ENCODE results near the gene PRSS8.

Gene PRSS8

DNA sequence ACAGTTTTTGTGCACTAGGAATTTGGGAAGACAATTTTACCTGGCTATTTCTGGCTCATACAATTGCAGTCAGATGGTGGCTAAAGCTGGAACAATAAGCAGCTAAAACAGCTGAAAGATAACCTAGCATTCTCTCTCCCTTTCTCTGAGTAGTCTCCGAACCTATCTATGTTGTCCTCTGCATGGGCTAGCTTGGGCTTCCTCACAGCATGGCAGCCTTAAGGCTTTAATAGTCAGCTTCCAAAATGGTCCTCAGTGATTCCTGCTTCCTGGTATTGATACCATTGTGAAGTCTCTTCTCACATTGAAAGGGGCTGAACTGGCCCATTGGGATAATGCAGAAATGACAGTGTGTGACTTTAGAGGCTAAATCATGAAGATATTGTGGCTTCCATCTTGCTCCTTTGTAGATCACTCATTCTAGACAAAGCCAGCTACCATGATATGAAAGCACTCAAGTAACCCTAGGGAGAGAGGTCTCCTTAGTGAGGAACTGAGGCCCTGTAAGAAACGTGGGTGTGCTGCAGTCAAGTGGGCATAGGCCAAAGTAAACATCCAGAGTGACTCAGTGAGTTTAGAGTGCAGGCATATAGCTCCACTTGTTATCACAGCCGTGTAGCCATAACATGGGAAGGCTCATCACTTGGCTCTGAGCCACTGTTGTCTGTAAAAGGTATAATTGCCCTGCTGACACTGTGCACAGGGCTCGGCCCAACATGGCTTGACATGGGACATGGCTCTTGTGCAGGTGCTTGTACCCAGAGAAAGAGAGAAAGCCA is 35.5 kb downstream of the PRSS8 start:
- no peak for DNase-seq

DNA sequence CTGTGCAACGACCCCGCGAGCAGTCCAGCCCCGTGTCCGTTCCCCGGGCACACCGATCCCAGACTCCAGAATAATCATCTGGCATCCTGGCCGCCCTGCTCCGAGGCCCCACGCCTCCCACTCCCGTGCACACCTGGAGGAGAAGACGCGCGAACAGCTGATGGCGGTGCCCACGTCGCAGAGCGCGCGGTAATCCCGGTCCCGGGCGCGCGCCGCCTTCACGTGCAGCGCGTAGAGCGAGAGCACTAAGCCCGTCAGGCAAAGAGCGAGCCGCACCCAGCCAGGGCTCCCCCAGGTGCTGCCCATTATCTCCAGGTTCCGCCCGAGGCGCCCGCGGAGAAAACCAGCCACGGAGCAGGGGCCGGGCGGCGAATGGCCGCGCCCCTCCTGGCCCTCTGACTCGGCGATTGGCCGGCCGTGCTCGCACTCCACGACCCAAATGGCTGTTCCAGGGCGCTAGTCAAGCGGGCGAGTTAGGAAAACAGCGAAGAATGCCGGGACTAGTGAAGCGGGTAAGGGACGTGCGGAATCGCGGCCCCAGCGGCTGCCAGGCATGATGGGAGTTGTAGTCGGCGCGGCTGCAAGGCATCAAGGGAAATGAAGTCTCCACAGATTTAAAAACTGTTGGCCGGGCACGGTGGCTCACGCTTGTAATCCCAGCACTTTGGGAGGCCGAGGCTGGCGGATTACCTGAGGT is 41.0 kb downstream of the PRSS8 start, which contains the start of gene VKORC1:
TSS of gene VKORC1 (minus strand) at position 374 of the 697 bp plus-strand sequence. CDS start at position 306, 68 bp downstream.
- DNase-seq = peak; percentile 94

DNA sequence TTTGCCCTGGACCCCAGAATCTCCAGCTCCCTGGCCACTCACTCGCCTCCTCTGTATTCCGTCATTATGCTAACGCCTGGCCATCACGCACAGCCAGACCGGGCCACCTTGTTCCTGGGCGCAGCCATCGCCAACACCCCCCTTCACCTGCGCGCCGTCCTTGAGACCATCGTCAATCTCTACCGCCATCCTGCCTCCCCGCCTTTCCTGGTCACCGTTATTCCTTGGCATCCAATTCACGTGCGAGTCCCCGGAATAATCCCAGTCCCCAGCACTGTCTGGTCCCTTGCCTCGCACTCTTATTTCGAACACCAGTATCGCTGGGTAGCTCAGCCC is 41.5 kb downstream of the PRSS8 start:
- DNase-seq = no peak

DNA sequence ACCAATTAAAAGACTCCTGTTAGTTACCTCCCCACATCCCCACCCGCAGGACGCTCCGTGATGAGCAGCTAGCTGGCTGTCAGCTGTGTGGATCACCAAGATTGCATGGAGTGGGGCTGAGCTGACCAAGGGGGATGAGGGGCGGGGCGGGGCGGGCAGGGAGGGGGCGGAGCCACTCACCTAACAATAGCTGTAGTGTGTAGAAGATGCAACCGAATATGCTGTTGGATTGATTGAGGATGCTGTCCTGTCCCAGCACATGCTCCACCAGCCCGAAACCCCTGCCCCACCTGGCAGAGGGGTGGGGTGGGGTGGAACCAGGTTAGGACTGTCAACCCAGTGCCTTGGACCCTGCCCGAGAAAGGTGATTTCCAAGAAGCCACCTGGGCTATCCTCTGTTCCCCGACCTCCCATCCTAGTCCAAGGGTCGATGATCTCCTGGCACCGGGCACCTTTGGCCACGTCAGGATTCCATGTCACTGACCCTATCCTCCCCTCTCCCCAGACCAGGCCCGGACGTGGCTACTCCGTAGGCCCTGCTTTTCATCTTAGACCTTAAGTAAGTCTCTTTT is 42.3 kb downstream of the PRSS8 start:
- DNase-seq = no peak

DNA sequence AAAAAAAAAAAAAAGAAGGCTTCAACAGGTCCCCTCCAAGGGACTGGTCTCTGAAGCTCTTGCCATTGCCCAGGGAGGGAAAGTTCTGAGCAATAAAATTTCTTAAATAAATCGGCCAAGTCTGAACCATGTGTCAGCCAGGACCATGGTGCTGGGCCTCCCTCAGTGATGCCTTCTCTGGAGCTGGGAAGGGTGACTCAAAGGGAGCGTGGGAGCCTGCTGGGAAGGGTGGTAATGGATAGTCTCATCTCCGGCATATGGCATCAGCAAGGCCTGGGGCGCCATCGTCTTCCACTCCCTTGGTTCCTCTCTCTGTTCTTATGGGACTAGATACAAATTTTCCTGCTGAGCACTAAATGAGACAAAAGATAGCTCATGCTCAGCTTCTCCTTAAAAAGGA is 43.2 kb downstream of the PRSS8 start:
- no peak for DNase-seq

DNA sequence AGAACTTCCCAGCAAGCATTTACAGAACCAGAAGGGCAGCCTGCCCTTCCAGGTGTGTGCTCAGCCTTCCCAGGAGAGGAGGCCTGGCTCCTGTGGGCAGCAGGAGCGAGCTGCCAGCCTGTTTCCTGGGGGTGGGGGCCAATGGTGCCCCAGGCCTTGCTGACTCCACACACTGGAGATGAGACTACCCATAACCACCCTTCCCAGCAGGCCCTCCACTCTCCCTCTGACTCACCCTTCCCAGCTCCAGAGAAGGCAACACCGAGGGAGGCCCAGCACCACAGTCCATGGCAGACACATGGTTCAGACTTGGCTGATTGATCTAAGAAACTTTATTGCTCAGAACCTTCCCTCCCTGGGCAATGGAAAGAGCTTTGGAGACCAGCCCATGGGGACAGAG is 45.0 kb downstream of the PRSS8 start:
- no peak for DNase-seq

DNA sequence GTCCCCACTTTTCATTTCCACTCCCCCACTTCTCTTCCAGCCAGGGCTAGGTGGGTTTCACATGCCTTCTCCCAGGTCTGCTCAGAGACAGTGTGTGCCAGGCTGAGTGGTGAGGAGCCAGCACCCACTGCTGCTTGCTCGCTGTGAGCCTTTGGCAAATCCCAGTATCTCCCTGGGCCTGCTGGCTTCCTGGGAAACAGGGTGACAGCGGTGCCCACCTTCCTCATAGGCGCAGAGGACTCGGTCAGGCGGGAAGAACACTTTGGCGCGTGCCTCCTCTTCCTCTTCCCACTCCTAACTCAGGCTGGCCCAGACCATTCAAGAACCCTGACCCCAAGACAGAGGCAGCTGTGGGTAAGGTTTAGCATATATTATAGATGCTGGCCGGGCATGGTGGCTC is 46.3 kb downstream of the PRSS8 start:
- no peak for DNase-seq

DNA sequence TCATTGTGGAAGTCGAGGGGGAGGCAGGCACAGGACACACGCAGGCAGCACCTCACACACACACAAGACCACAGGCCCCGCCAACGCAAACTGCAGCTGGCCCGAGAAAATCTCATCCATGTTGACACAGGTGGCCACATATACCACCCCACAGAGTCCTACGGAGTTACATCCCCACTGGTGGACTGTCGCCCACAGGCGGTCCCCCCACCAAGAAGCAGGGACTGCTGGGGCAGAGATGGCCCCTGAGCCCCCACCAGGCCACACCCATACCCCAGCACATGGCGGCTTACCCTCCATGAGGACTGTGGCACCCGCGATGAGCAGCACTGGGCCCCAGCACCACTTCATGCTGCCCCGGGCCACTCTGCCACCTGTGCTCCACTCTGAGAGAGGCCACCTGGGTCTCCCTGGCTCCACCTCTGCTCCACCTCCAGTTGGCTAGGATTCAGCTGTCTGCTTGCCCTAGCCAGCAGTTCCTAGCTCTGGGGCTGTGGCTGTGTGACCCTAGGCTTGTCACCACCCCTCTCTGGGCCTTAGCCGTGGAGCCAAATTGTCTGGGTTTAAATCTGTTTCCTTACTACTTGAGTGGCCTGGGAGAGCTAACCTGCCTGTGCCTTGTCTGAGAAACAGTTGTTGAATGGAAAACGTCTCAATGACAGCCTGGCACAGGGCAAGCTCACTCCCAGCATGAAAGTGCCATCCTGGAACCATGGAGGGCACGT is 46.9 kb downstream of the PRSS8 start, which contains the start of gene PRSS53:
TSS of gene PRSS53 (minus strand) at position 485 of the 725 bp plus-strand sequence. CDS start at position 351, 134 bp downstream.
- no peak for DNase-seq

DNA sequence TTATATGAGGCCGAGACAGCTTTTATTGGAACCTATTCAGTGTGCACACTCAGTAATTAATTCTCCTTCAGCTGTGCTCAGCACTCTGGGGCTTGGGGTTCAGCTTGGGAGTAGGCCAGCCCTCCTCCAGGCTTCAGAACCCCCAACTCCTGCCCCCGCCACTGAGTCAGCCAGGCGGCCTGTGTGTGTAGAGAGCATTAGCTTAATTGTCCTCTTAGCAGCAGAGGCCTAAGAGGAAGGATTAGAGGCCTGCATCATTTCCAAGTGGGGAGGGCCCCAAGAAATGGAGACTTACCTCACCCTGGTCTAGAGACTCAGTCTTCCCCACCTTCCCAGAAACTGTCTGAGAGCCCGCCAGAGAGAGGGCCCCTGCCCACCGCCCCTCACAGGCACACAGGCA is 47.6 kb downstream of the PRSS8 start:
- no peak for DNase-seq

DNA sequence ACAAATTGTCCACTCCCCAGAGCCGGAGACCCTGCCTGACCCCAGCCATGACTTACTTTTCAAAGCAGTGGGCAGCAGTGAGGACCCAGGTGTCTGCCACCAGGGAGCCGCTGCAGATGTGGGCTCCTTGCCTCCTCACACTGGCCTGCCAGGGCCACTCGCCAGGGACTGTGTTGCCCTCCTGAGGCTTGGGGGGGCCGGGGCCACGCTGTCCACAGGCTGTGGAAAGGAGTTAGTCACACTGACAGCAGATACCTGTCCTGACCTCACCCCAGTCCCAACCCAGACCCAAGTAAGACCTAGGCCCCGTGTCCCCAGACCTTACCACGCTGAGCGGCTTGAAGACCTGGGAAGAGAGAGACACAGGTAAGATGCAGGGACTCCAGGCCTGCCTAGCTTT is 48.0 kb downstream of the PRSS8 start:
- no peak for DNase-seq

DNA sequence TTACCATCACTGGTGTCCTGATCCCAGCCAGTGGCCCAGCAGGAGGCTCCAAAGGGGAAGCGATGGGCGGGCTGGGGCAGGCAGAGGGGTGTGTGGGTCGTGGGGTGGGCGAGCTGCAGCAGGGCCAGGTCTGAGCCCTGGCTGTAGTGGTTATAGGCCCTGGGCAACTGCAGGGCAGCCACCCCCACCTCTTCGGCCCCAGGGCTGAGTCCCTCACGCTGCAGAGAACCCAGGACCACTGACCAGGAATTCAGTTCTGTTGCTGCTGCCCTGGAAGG is 49.0 kb downstream of the PRSS8 start:
- DNase-seq = no peak

DNA sequence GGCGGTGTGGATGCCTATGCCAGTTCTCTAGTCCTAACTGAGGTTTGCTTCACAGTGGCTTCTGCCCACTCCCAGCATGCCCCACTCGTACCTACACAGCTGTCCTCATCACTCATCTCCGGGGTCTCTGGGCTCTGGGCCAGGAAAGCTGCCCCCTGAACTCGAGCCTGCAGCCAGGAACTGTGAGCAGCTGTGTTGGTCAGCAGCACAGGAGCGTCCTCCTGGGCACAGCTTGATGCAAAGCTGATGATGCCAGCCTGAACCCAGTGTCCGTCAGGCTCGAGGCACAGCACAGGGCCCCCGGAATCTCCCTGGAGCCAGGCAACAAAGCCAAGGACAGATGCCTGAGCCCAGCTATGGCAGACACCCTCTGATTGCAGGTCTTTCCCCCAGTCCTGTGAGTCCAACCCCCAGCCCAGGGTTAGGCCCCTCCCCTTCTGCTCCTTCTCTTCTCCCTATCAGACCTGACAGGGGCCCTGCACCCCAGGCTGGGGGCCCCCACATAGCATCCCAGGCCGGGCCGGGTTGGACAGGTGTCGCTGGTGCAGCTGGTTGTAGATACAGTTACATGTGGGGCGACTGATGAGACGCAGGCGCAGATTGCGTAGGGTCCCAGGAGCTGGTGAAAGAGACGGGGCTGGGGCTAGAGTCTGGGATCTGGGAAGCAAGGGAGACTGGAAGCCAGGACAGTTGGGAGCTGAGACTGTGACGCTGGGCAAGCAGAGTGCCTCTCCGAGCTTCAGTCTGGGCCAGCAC is 49.5 kb downstream of the PRSS8 start:
- no peak for DNase-seq

DNA sequence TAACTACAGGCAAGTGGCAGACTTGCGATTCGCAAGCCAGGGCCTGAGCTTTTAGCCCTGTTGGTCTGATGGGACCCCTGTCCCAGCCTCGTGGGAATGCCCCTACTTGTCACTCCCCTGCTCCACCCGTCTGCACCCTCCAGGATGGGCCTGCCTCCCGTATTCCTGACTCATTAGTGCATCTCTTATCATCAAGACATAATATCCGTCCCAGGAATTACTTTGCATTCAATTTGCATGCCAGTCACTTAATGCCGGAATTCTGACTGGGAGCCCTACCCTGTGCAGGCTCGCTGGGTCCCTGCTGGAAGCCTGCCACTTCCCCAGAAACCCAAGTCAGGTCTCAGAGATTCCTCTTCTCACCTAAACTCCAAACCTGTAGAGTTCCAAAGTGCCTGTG is 50.1 kb downstream of the PRSS8 start:
- no peak for DNase-seq

DNA sequence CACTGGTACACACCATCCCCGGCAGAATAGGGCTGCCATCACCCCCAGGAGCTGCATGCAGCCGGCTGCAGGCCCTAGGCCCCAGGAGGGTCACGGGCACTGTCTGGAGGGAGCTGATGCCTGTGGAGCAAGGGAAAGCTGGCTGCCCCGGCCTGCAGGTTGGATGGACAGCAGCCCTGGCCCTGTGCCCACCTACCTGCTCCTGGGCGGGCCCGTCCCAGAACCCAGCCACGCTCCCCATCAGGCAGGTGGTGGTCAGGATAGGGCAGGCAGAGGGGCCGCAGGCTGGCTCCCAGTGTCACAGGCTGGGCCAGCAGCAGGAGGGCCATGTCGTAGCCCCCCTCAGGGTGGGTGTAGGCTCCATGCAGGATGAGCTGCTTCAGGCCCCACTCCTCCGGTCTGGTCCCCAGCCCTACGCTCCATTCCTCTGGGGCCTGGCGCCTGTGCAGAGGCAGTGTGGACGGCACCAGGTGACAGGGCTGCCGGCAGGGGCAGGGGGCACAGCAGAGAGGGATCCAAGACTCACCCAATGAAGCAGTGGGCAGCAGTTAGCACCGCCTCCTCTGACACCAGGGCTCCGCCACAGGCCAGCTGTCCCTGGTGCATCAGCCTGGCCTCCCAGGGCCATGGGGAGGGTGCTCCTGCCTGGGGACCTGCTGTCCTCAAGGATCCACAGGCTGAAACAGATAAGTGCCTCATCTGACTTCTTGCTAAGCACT is 50.8 kb downstream of the PRSS8 start:
- DNase-seq = no peak

DNA sequence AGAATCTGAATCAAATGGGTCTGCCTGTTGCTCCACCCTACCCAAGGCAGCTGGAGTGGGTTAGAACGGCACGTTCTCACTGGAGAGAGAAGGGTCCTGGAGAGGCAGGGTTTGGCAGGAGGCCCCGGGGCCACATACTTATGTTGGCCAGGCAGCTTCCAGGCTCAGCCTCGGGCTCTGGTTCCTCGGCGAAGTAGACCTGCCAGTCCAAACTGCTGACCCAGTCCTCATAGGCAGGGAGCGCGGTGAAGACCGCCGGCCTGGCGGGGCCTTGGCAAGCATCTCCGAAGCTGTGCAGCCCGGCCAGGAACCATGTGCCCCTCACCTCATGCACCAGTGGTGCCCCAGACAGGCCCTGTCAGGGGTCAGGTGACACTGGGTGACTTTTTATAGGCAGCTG is 51.5 kb downstream of the PRSS8 start:
- DNase-seq = no peak

DNA sequence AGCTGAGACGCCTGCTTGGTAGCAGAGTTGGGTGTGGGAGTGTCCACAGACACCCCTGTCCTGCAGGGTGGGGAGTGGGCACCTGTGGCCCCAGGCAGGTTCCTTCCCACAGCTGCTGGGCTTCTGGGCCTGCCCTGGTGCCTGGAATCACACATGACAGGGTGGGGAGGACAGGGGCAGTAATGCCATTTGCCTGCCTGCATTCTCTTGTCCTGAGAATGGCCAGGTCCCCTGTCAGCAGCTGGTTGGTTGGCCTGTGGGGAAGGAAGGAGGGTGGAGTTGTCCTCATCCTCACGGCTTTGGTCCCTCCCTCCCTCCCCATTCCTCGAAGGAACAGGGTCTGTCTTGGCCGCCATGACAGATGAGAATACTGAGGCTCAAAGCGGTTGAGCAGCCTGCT is 52.0 kb downstream of the PRSS8 start:
- DNase-seq = no peak

DNA sequence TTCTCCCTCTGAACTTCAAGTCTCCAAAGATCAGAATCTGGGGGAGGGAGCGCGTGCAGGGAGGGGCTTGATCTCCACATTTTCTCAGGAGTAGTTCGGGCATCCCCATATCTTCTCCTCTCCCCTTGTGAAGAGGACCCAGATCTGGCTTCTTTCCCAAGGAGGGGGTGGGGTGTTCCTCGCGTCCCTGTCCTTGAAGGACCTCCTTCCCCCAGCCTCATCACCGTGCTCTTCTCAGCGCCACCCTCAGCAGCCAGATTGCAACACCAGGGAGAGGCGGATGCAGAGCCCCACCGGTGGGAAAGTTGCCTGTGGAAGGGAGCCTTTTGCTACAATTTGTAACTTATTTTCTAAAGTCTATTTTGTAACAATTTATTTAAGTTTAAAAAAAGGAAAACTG is 52.4 kb downstream of the PRSS8 start:
- DNase-seq = no peak

DNA sequence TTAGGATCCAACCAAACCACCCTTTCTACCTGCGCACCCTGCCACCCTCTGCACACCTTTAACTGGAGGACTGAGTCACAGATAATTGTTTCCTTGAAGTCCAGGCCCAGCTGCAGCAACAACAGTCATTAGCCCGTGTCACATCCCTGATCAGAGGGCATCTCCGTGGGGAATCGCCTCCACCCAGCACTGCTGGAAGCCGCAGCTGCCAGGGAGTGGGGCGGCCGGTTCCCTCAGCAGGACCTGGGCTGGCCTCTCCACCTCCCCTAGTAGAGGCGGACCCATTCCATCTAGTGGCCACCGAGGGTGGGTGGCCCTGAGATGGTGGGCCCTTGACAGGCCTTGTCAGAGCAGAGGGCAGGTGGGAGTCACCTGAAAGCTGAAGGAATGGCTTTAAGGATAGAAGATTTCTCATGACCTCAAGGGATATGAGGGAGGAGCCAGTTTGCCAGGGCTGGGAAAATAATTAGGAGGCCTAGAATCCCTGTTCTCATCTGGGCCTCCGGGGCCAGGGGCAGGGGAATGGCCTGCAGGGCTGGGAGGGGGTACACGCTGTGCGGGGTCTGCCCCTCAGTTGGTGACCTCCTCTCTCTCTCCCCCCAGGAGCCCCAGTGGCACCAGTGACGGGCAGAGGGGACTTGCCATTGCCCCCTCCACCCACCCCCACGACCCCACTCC is 53.0 kb downstream of the PRSS8 start:
- no peak for DNase-seq
